SK-N-SH (cell line): ENCODE measurements around the gene MS4A4E. TPM values are rescaled to one million over a fixed set of nuclear protein-coding genes. Genes with fewer than 3 reads are reported as not detected.

Experiments used
- CTCF ChIA-PET: fragments of 300-600, 350-600 bp; formaldehyde crosslinking; extraction: SDS; loops from one replicate; lab custom pipeline; 2021; lab: Yijun Ruan, JAX
- POLR2A ChIA-PET: fragments of 350-600 bp; sonication (Branson Sonifier 250); formaldehyde crosslinking; extraction: SDS; loops from one replicate; lab custom pipeline; 2020; ENCODE audit warnings: antibody characterized with exemption, inconsistent platforms; lab: Yijun Ruan, JAX
- DNase-seq: peaks from one replicate; pipeline ENCODE4 v3.0.0; 2012
- H2AFZ ChIP-seq: fragments of 200-600 bp; sonication (generic); 2 replicates; pipeline ENCODE4 v1.8.1; 2016; ENCODE audit warnings: antibody characterized with exemption, mild to moderate bottlenecking, low read depth
- H3F3A ChIP-seq: fragments of 200-600 bp; sonication (generic); replicated peaks from 2 replicates; pipeline ENCODE3; 2016; ENCODE audit warnings: antibody characterized with exemption, mild to moderate bottlenecking; ENCODE audit not compliant: insufficient read depth
- H3K27ac ChIP-seq, 2 experiments: fragments of 200-500 bp in 1 of 2; fragments of 200-600 bp in 1 of 2; sonication (Bioruptor generic) in 1 of 2; sonication (generic), shearing (Covaris generic) in 1 of 2; 2 replicates each; pipeline versions ENCODE4 v1.5.1 to v1.6.1; 2014 to 2016; ENCODE audit warnings: low read depth in 2 of 2, inconsistent platforms in 1 of 2, low read length in 1 of 2, mild to moderate bottlenecking in 1 of 2, mixed read lengths in 1 of 2
- H3K27me3 ChIP-seq: fragments of 200-600 bp; sonication (generic), shearing (Covaris generic); 2 replicates; pipeline ENCODE4 v1.6.1; 2016; ENCODE audit warnings: mixed run types; ENCODE audit not compliant: insufficient read depth
- H3K36me3 ChIP-seq, 2 experiments: fragments of 200-500 bp in 1 of 2; fragments of 200-600 bp in 1 of 2; sonication (Bioruptor generic) in 1 of 2; sonication (generic) in 1 of 2; replicated peaks in 1 of 2; 2 replicates each; pipeline versions ENCODE3 to v1.5.1; 2014 to 2016; ENCODE audit warnings: low read length in 1 of 2, mild to moderate bottlenecking in 1 of 2; ENCODE audit not compliant: insufficient read depth in 2 of 2, control insufficient read depth in 1 of 2
- H3K4me1 ChIP-seq, 2 experiments: fragments of 200-500 bp in 1 of 2; fragments of 200-600 bp in 1 of 2; sonication (Bioruptor generic) in 1 of 2; sonication (generic), shearing (Covaris generic) in 1 of 2; 2 replicates each; pipeline versions ENCODE4 v1.5.1 to v1.6.1; 2014 to 2016; ENCODE audit warnings: low read depth in 1 of 2, low read length in 1 of 2, mixed run types in 1 of 2; ENCODE audit not compliant: insufficient read depth in 2 of 2, control insufficient read depth in 1 of 2
- H3K4me2 ChIP-seq: fragments of 200-600 bp; sonication (generic), shearing (Covaris generic); 2 replicates; pipeline ENCODE4 v1.6.1; 2017; ENCODE audit warnings: mixed run types
- H3K4me3 ChIP-seq, 2 experiments: fragments of 200-500 bp in 1 of 2; fragments of 200-600 bp in 1 of 2; sonication (Bioruptor generic) in 1 of 2; sonication (generic), shearing (Covaris generic) in 1 of 2; 2 replicates each; pipeline versions ENCODE4 v1.5.1 to v1.8.1; 2014 to 2016; ENCODE audit warnings: low read depth in 2 of 2, inconsistent platforms in 1 of 2, low read length in 1 of 2, mild to moderate bottlenecking in 1 of 2, mixed read lengths in 1 of 2, moderate library complexity in 1 of 2
- H3K79me2 ChIP-seq: fragments of 200-600 bp; sonication (generic); 2 replicates; pipeline ENCODE4 v1.8.1; 2017; ENCODE audit warnings: mild to moderate bottlenecking; ENCODE audit not compliant: insufficient read depth
- H3K9ac ChIP-seq: fragments of 200-600 bp; sonication (generic); 2 replicates; pipeline ENCODE4 v1.6.1; 2017; ENCODE audit warnings: mixed run types
- H3K9me2 ChIP-seq: fragments of 200-600 bp; sonication (generic); 2 replicates; pipeline ENCODE4 v1.6.1; 2017; ENCODE audit warnings: mixed run types
- H3K9me3 ChIP-seq: fragments of 200-600 bp; sonication (generic); 2 replicates; pipeline ENCODE4 v1.6.1; 2017; ENCODE audit warnings: mixed run types, mild to moderate bottlenecking, moderate library complexity
- H4K20me1 ChIP-seq: fragments of 200-600 bp; sonication (generic); 2 replicates; pipeline ENCODE4 v1.6.1; 2017; ENCODE audit warnings: mild to moderate bottlenecking, mixed run types; ENCODE audit not compliant: insufficient read depth
- CHD2 ChIP-seq: fragments of 150-350 bp; IDR thresholded peaks from 2 replicates; pipeline ENCODE4 v1.6.1; 2018; ENCODE audit warnings: low read length; ENCODE audit not compliant: partially characterized antibody
- CTCF ChIP-seq: fragments of 200-600 bp; sonication (generic); IDR thresholded peaks from 2 replicates; pipeline ENCODE4 v1.6.1; 2017; ENCODE audit warnings: antibody characterized with exemption, mild to moderate bottlenecking, moderate library complexity
- EP300 ChIP-seq, 2 experiments: IDR thresholded peaks; 2 replicates each; pipeline versions ENCODE4 v1.4.0 to v1.6.1; 2012; ENCODE audit warnings: borderline replicate concordance in 1 of 2, low read depth in 1 of 2, low read length in 1 of 2
- FOSL2 ChIP-seq: IDR thresholded peaks from 2 replicates; pipeline ENCODE4 v1.4.0; 2012; ENCODE audit warnings: low read depth, mild to moderate bottlenecking, moderate library complexity, borderline replicate concordance
- FOXJ3 ChIP-seq: sonication (generic); formaldehyde crosslinking; IDR thresholded peaks from 2 replicates; pipeline ENCODE4 v1.5.1; 2020; ENCODE audit warnings: mild to moderate bottlenecking, missing genetic modification reagents
- IRF3 ChIP-seq: fragments of 150-350 bp; IDR thresholded peaks from 2 replicates; pipeline ENCODE4 v1.6.1; 2016; ENCODE audit warnings: mild to moderate bottlenecking, low read depth, low read length
- JUND ChIP-seq: IDR thresholded peaks from 2 replicates; pipeline ENCODE4 v1.4.0; 2012
- MAX ChIP-seq: IDR thresholded peaks from 2 replicates; pipeline ENCODE4 v1.4.0; 2012; ENCODE audit warnings: low read depth
- NFIC ChIP-seq: IDR thresholded peaks from 2 replicates; pipeline ENCODE4 v1.4.0; 2012; ENCODE audit warnings: borderline replicate concordance
- RAD21 ChIP-seq: IDR thresholded peaks from 2 replicates; pipeline ENCODE4 v1.6.1; 2012; ENCODE audit warnings: mild to moderate bottlenecking, low read length
- SIN3A ChIP-seq: IDR thresholded peaks from 2 replicates; pipeline ENCODE4 v1.6.1; 2012; ENCODE audit warnings: low read depth, mild to moderate bottlenecking, low read length, moderate library complexity, borderline replicate concordance
- TAF1 ChIP-seq: IDR thresholded peaks from 2 replicates; pipeline ENCODE4 v1.6.1; 2012; ENCODE audit warnings: low read depth, mild to moderate bottlenecking, low read length, moderate library complexity, borderline replicate concordance
- TCF12 ChIP-seq: IDR thresholded peaks from 2 replicates; pipeline ENCODE4 v1.4.0; 2012
- YY1 ChIP-seq: IDR thresholded peaks from 2 replicates; pipeline ENCODE4 v1.4.0; 2012; ENCODE audit warnings: low read depth, mild to moderate bottlenecking
- WGBS: methylation state at CpG from one replicate; pipeline ENCODE4 v1.1.6; 2017; ENCODE audit warnings: low lambda C conversion rate; 5-methylcytosine and 5-hydroxymethylcytosine counted together
- polyA plus RNA-seq, 3 experiments: library from polyadenylated mRNA; depleted of rRNA; stranded (reverse); fragments of >200 nt; gene quantifications; 2 replicates each; pipeline ENCODE4 v1.2.3, GENCODE V29; 2012

The MS4A4E gene
- polyA plus RNA-seq, 1 of the 3 experiments (the other 2 are of a cell fraction): not detected

- H3K27me3 ChIP-seq: no peaks in the 10 kb centered on the region
- H3K79me2 ChIP-seq: no peaks in the 10 kb centered on the region
- no peaks in the 10 kb centered on the region for H3K9me2 ChIP-seq
- H3F3A ChIP-seq: no peaks in the 10 kb centered on the region
- no peaks in the 10 kb centered on the region for H4K20me1 ChIP-seq
- ChIA-PET POLR2A (no interaction called here), CTCF (interaction anchor here (0.8 kb wide), 1 partner anchor 23 kb away, joined by 3 read pairs; no protein-coding TSS in a partner anchor)
- H3K27ac ChIP-seq: no peak overlapping the region
- TF ChIP-seq YY1 (no peak), JUND (no peak), TCF12 (no peak), RAD21 (no peak), IRF3 (no peak), NFIC (no peak), MAX (no peak)
- no peak for DNase-seq
- 0% methylated on average over 1 of the region's 1 CpG for WGBS
- H2AFZ ChIP-seq: no peak overlapping the region
- no peak overlapping the region for H3K4me3 ChIP-seq
- H3K9me3 ChIP-seq: no peaks in the 10 kb centered on the region
- H3K4me2 ChIP-seq: no peak overlapping the region
- H3K36me3 ChIP-seq: no peaks in the 10 kb centered on the region
- H3K9ac ChIP-seq: no peak overlapping the region
- no peaks in the 10 kb centered on the region for H3K4me1 ChIP-seq
Measured at GRCh38 chr11:60170566-60170965, 72.4 kb downstream of the MS4A4E start.

GRCh38 chr11:60169264-60169915 is 73.5 kb downstream of the MS4A4E start:
- H3K4me2 ChIP-seq: no peak overlapping the region
- no peak overlapping the region for H3K9ac ChIP-seq
- H3K79me2 ChIP-seq: no peaks in the 10 kb centered on the region
- ChIA-PET POLR2A (no interaction called here), CTCF (interaction anchor here (0.6 to 1.3 kb wide), 3 partner anchors 10 to 21 kb away, joined by 3 to 4 read pairs (median 3); no protein-coding TSS in a partner anchor)
- no peaks in the 10 kb centered on the region for H3K36me3 ChIP-seq
- H3K27ac ChIP-seq: no peak overlapping the region
- no peaks in the 10 kb centered on the region for H3K9me3 ChIP-seq
- no peak overlapping the region for H2AFZ ChIP-seq
- WGBS: 43% methylated on average over 6 of the region's 6 CpGs
- no peak overlapping the region for H3K4me3 ChIP-seq
- H3F3A ChIP-seq: no peaks in the 10 kb centered on the region
- DNase-seq: no peak
- H3K27me3 ChIP-seq: no peaks in the 10 kb centered on the region
- H4K20me1 ChIP-seq: no peaks in the 10 kb centered on the region
- H3K9me2 ChIP-seq: no peaks in the 10 kb centered on the region
- H3K4me1 ChIP-seq: no peaks in the 10 kb centered on the region
- TF ChIP-seq NFIC (no peak), TAF1 (no peak), SIN3A (no peak), FOXJ3 (CRISPR knock-in tag) (no peak), RAD21 (peak; percentile 36; the same call in 1 of the 2 replicates), YY1 (no peak), CTCF (peak; percentile 50), CHD2 (no peak), FOSL2 (no peak), EP300 (IDR thresholded peaks at IDR 0.05; ENCODE audit: borderline replicate concordance in 1 of 2, low read depth in 1 of 2, low read length in 1 of 2) (no peak)
